Stimulated activated CD4-positive, alpha-beta T cell treated with anti-CD3 and anti-CD28 coated beads, Interleukin-4, amount 100 ng/mL, for 4 hours (primary cell): ENCODE data around the gene ANO1.

ENCODE experiments used
- DNase-seq, 2 experiments: peaks; one replicate each; pipeline ENCODE4 v3.0.0-alpha.2; 2020

ANO1 gene

GRCh38 chr11:70226183-70226582 is 148.1 kb downstream of the ANO1 start:
- DNase-seq, result no peak

GRCh38 chr11:70226967-70227366 is 148.8 kb downstream of the ANO1 start:
- DNase-seq, result no peak

GRCh38 chr11:70229737-70230136 is 151.6 kb downstream of the ANO1 start:
- no peak for DNase-seq

GRCh38 chr11:70230151-70230839 is 152.2 kb downstream of the ANO1 start:
- no peak for DNase-seq

- no peak for DNase-seq
These were observed 153.0 kb downstream of the ANO1 start for GRCh38 chr11:70230840-70231710.

- DNase-seq, result no peak
These were observed 154.9 kb downstream of the ANO1 start for GRCh38 chr11:70233034-70233433.

- no peak for DNase-seq
These were observed 155.4 kb downstream of the ANO1 start for GRCh38 chr11:70233511-70233934.

GRCh38 chr11:70233962-70234361 is 155.8 kb downstream of the ANO1 start:
- no peak for DNase-seq
